H1 (cell line): ENCODE measurements around the gene RAB11FIP5. TPM values are rescaled to one million over a fixed set of nuclear protein-coding genes. Genes with fewer than 3 reads are reported as not detected.

Source experiments
- CTCF ChIA-PET: fragments of 300-600 bp; sonication (Branson Sonifier 250); formaldehyde crosslinking; loops from one replicate; lab custom pipeline; 2021; ENCODE audit not compliant: partially characterized antibody; lab: Charles Lee
- POLR2A ChIA-PET: fragments of 300-600 bp; sonication (Branson Sonifier 250); formaldehyde crosslinking; loops from one replicate; lab custom pipeline; 2021; ENCODE audit warnings: inconsistent platforms; ENCODE audit not compliant: partially characterized antibody; lab: Charles Lee
- DNase-seq, 2 experiments: peaks; one replicate each; pipeline versions ENCODE4 v3.0.0 to v3.0.0-alpha.2; 2010 to 2022; ENCODE audit warnings: low spot score in 2 of 2, low read depth in 1 of 2, mixed read lengths in 1 of 2
- FAIRE-seq: peaks from 2 replicates; lab custom pipeline; 2011; peaks lifted over from hg19 to GRCh38; lab: Jason Lieb, UNC
- H2AFZ ChIP-seq: 2 replicates; pipeline ENCODE4 v1.8.1; 2012; ENCODE audit warnings: low read length, inconsistent platforms
- H2AK5ac ChIP-seq: 2 replicates; pipeline ENCODE4 v1.6.1; 2013; ENCODE audit warnings: low read depth, low read length
- H2BK120ac ChIP-seq: replicated peaks from 2 replicates; pipeline ENCODE3; 2013; ENCODE audit warnings: low read depth, low read length, inconsistent platforms
- H2BK12ac ChIP-seq: 2 replicates; pipeline ENCODE4 v1.6.1; 2013; ENCODE audit warnings: low read depth, low read length
- H2BK15ac ChIP-seq: 2 replicates; pipeline ENCODE4 v1.6.1; 2013; ENCODE audit warnings: low read length
- H2BK20ac ChIP-seq: 2 replicates; pipeline ENCODE4 v1.6.1; 2013; ENCODE audit warnings: low read length
- H2BK5ac ChIP-seq: 2 replicates; pipeline ENCODE4 v1.6.1; 2013; ENCODE audit warnings: low read depth, low read length
- H3K14ac ChIP-seq: 2 replicates; pipeline ENCODE4 v1.6.1; 2013; ENCODE audit warnings: inconsistent platforms; ENCODE audit not compliant: insufficient read length
- H3K18ac ChIP-seq: 2 replicates; pipeline ENCODE4 v1.6.1; 2013; ENCODE audit warnings: low read length; ENCODE audit errors: extremely low read depth
- H3K23ac ChIP-seq: 2 replicates; pipeline ENCODE4 v1.6.1; 2013; ENCODE audit warnings: inconsistent platforms; ENCODE audit not compliant: insufficient read length
- H3K23me2 ChIP-seq: 2 replicates; pipeline ENCODE4 v1.6.1; 2013; ENCODE audit warnings: low read depth, low read length
- H3K27ac ChIP-seq: 2 replicates; pipeline ENCODE4 v1.6.1; 2011; ENCODE audit warnings: low read depth, low read length, inconsistent platforms
- H3K27me3 ChIP-seq, 4 experiments: replicated peaks in 1 of 4; 1 replicate in 1 of 4; 2 replicates in 3 of 4; pipeline versions ENCODE4 v1.6.1 to v1.8.1; 2011 to 2013; ENCODE audit warnings: low read length in 3 of 4, mild to moderate bottlenecking in 3 of 4, inconsistent platforms in 2 of 4, mixed read lengths in 2 of 4, moderate library complexity in 1 of 4; ENCODE audit not compliant: control insufficient read depth in 3 of 4, insufficient read depth in 3 of 4; ENCODE audit errors: extremely low read depth in 1 of 4
- H3K36me3 ChIP-seq, 4 experiments: 2 replicates each; pipeline versions ENCODE4 v1.6.1 to v1.8.1; 2011 to 2013; ENCODE audit warnings: mild to moderate bottlenecking in 4 of 4, low read length in 3 of 4, moderate library complexity in 2 of 4, control low read depth in 1 of 4, inconsistent platforms in 1 of 4; ENCODE audit not compliant: insufficient read depth in 4 of 4, control insufficient read depth in 2 of 4
- H3K4ac ChIP-seq: replicated peaks from 2 replicates; pipeline ENCODE3; 2013; ENCODE audit warnings: low read length, low read depth, mixed read lengths, inconsistent platforms; ENCODE audit not compliant: insufficient read length
- H3K4me1 ChIP-seq, 4 experiments: replicated peaks in 1 of 4; 1 replicate in 1 of 4; 2 replicates in 3 of 4; pipeline versions ENCODE4 v1.6.1 to v1.8.1; 2011 to 2013; ENCODE audit warnings: low read length in 3 of 4, inconsistent platforms in 2 of 4, mixed read lengths in 1 of 4; ENCODE audit not compliant: insufficient read depth in 4 of 4, control insufficient read depth in 3 of 4
- H3K4me2 ChIP-seq, 2 experiments: 2 replicates each; pipeline versions ENCODE4 v1.6.1 to v1.8.1; 2011 to 2013; ENCODE audit warnings: low read depth in 2 of 2, low read length in 2 of 2, control low read depth in 1 of 2, inconsistent platforms in 1 of 2, mild to moderate bottlenecking in 1 of 2; ENCODE audit not compliant: insufficient read depth in 1 of 2
- H3K4me3 ChIP-seq, 4 experiments: fragments of 200-600, 300-600 bp in 1 of 4; sonication (generic), shearing (Covaris generic), sonication (Bioruptor Twin) in 1 of 4; 2 replicates each; pipeline versions ENCODE4 v1.5.1 to v1.8.1; 2011 to 2016; ENCODE audit warnings: low read length in 4 of 4, low read depth in 3 of 4, control low read depth in 2 of 4, inconsistent platforms in 2 of 4, mild to moderate bottlenecking in 2 of 4, mixed read lengths in 1 of 4, moderate library complexity in 1 of 4; ENCODE audit not compliant: insufficient read depth in 2 of 4; ENCODE audit errors: extremely low read depth in 1 of 4
- H3K56ac ChIP-seq: replicated peaks from 2 replicates; pipeline ENCODE3; 2013; ENCODE audit warnings: low read depth, mild to moderate bottlenecking, mixed read lengths, low read length, inconsistent platforms; ENCODE audit not compliant: insufficient read length
- H3K79me1 ChIP-seq: 2 replicates; pipeline ENCODE4 v1.6.1; 2013; ENCODE audit warnings: low read depth, low read length, control low read depth
- H3K79me2 ChIP-seq, 2 experiments: 2 replicates each; pipeline versions ENCODE4 v1.6.1 to v1.8.1; 2012 to 2013; ENCODE audit warnings: low read length in 2 of 2, mild to moderate bottlenecking in 2 of 2, inconsistent platforms in 1 of 2; ENCODE audit not compliant: insufficient read depth in 2 of 2, control insufficient read depth in 1 of 2
- H3K9ac ChIP-seq, 4 experiments: replicated peaks in 1 of 4; 1 replicate in 1 of 4; 2 replicates in 3 of 4; pipeline versions ENCODE4 v1.6.1 to v1.8.1; 2011 to 2013; ENCODE audit warnings: low read depth in 3 of 4, low read length in 3 of 4, control low read depth in 2 of 4, mild to moderate bottlenecking in 2 of 4, moderate library complexity in 2 of 4, inconsistent platforms in 1 of 4; ENCODE audit errors: extremely low read depth in 1 of 4
- H3K9me3 ChIP-seq, 2 experiments: 2 replicates each; pipeline versions ENCODE4 v1.6.1 to v1.8.1; 2012 to 2013; ENCODE audit warnings: mild to moderate bottlenecking in 2 of 2, moderate library complexity in 2 of 2, control low read depth in 1 of 2, inconsistent platforms in 1 of 2, low read depth in 1 of 2, low read length in 1 of 2, mixed read lengths in 1 of 2; ENCODE audit not compliant: insufficient read depth in 2 of 2
- H4K20me1 ChIP-seq, 2 experiments: replicated peaks in 1 of 2; 2 replicates each; pipeline versions ENCODE3 to v1.8.1; 2011 to 2013; ENCODE audit warnings: inconsistent platforms in 2 of 2, low read length in 2 of 2, mild to moderate bottlenecking in 1 of 2; ENCODE audit not compliant: insufficient read depth in 2 of 2, control insufficient read depth in 1 of 2
- H4K5ac ChIP-seq: 2 replicates; pipeline ENCODE4 v1.6.1; 2013; ENCODE audit warnings: low read length, low read depth, mixed read lengths, inconsistent platforms; ENCODE audit not compliant: insufficient read length
- H4K8ac ChIP-seq: 2 replicates; pipeline ENCODE4 v1.8.0; 2013; ENCODE audit warnings: mild to moderate bottlenecking, moderate library complexity, low read length, inconsistent platforms; ENCODE audit not compliant: insufficient read depth; ENCODE audit errors: extremely low read depth
- H4K91ac ChIP-seq: replicated peaks from 2 replicates; pipeline ENCODE3; 2013; ENCODE audit warnings: low read length, mixed read lengths, inconsistent platforms; ENCODE audit not compliant: insufficient read length
- CBX8 ChIP-seq: fragments of 300-800, 300-1000 bp; sonication (generic); IDR thresholded peaks from 2 replicates; pipeline ENCODE4 v1.7.1; 2016; ENCODE audit warnings: low read depth, low read length, borderline replicate concordance
- CHD2 ChIP-seq: IDR thresholded peaks from 2 replicates; pipeline ENCODE4 v1.6.1; 2012; ENCODE audit warnings: low read length, improper control_type of control experiment
- EP300 ChIP-seq, 2 experiments: IDR thresholded peaks; 1 replicate in 1 of 2; 2 replicates in 1 of 2; pipeline ENCODE4 v1.6.1; 2011 to 2012; ENCODE audit warnings: low read depth in 2 of 2, low read length in 2 of 2, mild to moderate bottlenecking in 2 of 2, borderline replicate concordance in 1 of 2, inconsistent platforms in 1 of 2, moderate library complexity in 1 of 2
- GABPA ChIP-seq: IDR thresholded peaks from 2 replicates; pipeline ENCODE4 v1.6.1; 2011; ENCODE audit warnings: mild to moderate bottlenecking, low read length, moderate library complexity, borderline replicate concordance; ENCODE audit not compliant: insufficient read depth
- GTF2F1 ChIP-seq: IDR thresholded peaks from 2 replicates; pipeline ENCODE4 v1.6.1; 2012; ENCODE audit warnings: low read depth, low read length, improper control_type of control experiment, borderline replicate concordance
- KDM5A ChIP-seq: fragments of 200-600 bp; IDR thresholded peaks from 2 replicates; pipeline ENCODE4 v1.7.1; 2012; ENCODE audit warnings: mild to moderate bottlenecking, low read length, inconsistent platforms, mixed read lengths
- SIN3A ChIP-seq, 2 experiments: IDR thresholded peaks in 1 of 2; conservative IDR thresholded peaks in 1 of 2; 2 replicates each; pipeline ENCODE4 v1.6.1; 2011 to 2012; ENCODE audit warnings: low read length in 2 of 2, improper control_type of control experiment in 1 of 2, low read depth in 1 of 2, mild to moderate bottlenecking in 1 of 2
- SIRT6 ChIP-seq: IDR thresholded peaks from one replicate; pipeline ENCODE4 v1.7.1; 2012; ENCODE audit warnings: low read length, inconsistent platforms
- TCF12 ChIP-seq: IDR thresholded peaks from 2 replicates; pipeline ENCODE4 v1.6.1; 2011; ENCODE audit warnings: low read depth, mild to moderate bottlenecking, low read length
- WGBS, 2 experiments: shearing (Covaris generic) in 1 of 2; methylation state at CpG; one replicate each; pipeline versions ENCODE4 v1.1.6 to v1.1.7; 2013 to 2015; ENCODE audit warnings: low lambda C conversion rate in 2 of 2, mixed read lengths in 2 of 2, inconsistent platforms in 1 of 2, low coverage in 1 of 2, missing lambda C conversion rate in 1 of 2; ENCODE audit not compliant: insufficient replicate concordance in 2 of 2, insufficient coverage in 1 of 2, insufficient read length in 1 of 2; ENCODE audit errors: extremely low coverage in 1 of 2, missing lambda C conversion rate in 1 of 2; 5-methylcytosine and 5-hydroxymethylcytosine counted together
- polyA plus RNA-seq, 7 experiments: library from polyadenylated mRNA; depleted of rRNA in 3 of 7; stranded (reverse) in 5 of 7; unstranded in 2 of 7; fragments of >200 nt in 5 of 7; fragments of 200-250 nt in 2 of 7; gene quantifications; 1 replicate in 5 of 7; 2 replicates in 1 of 7; 4 replicates in 1 of 7; pipeline versions ENCODE4 v1.2.1 to v1.2.3, GENCODE V29; 2011 to 2013; ENCODE audit warnings: missing spikeins in 2 of 7, mixed read lengths in 2 of 7
- total RNA-seq: library from RNA; stranded (reverse); fragmentation: NEBNext Ultra II Directional; extraction: Animal tissue kit (Norgen Biotek cat#: 25700); gene quantifications from 2 replicates; pipeline ENCODE4 v1.2.1, GENCODE V29; 2021

The RAB11FIP5 gene
- total and polyA plus RNA-seq, 2 of the 8 experiments (the other 6 are each of a cell fraction or from before 2014, with no cell fraction given) = 6.3 to 17.0 TPM

DNA sequence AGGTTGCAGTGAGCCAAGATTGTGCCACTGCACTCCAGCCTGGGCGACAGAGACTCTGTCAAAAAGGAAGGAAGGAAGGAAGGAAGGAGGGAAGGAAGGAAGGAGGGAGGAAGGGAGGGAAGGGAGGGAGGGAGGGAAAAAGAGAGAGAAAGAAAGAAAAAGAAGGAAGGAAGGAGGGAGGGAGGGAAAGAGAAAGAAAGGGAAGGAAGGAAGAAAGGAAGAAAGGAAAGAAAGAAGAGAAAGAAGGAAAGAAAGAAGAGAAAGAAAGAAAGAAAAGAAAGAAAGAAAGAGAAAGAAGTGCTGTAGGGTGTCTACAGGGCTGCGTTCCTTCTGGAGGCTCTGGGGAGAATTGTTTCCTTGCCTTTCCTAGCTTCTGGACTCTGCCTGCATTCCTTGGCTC, 22.5 kb upstream of the RAB11FIP5 start:
- no peak overlapping the region for H4K8ac ChIP-seq
- H2BK20ac ChIP-seq = no peak overlapping the region
- H2BK120ac ChIP-seq = no peak overlapping the region
- no peaks in the 10 kb centered on the region for H3K79me2 ChIP-seq
- WGBS, 2 experiments = 94% methylated on average over 2 of the region's 2 CpGs; no CpG with 5 or more reads in 1 of the 2 experiments
- H3K4ac ChIP-seq = no peak overlapping the region
- no peaks in the 10 kb centered on the region for H3K23me2 ChIP-seq
- H3K23ac ChIP-seq = no peak overlapping the region
- no peak overlapping the region for H2BK5ac ChIP-seq
- H2AFZ ChIP-seq = no peak overlapping the region
- CTCF ChIA-PET = interaction anchor here (1.2 to 2.1 kb wide), 3 partner anchors 37 to 50 kb away, joined by 3 to 6 read pairs (median 3); no protein-coding TSS in a partner anchor
- H3K4me2 ChIP-seq = no peak overlapping the region
- no peak overlapping the region for H3K14ac ChIP-seq
- H3K56ac ChIP-seq = no peak overlapping the region
- no peak for FAIRE-seq
- no peak overlapping the region for H2BK12ac ChIP-seq
- no peak for DNase-seq
- H3K27ac ChIP-seq = no peak overlapping the region
- POLR2A ChIA-PET = no interaction called here
- H2AK5ac ChIP-seq = no peak overlapping the region
- H3K4me3 ChIP-seq = no peak overlapping the region
- no peaks in the 10 kb centered on the region for H3K36me3 ChIP-seq
- no peaks in the 10 kb centered on the region for H3K9me3 ChIP-seq
- no peak overlapping the region for H3K18ac ChIP-seq
- no peak overlapping the region for H3K9ac ChIP-seq
- no peak overlapping the region for H4K91ac ChIP-seq
- H4K20me1 ChIP-seq = no peaks in the 10 kb centered on the region
- H3K79me1 ChIP-seq = no peaks in the 10 kb centered on the region
- no peak overlapping the region for H4K5ac ChIP-seq
- H3K4me1 ChIP-seq = peaks cover 0 to 2% (median under 1%) of the 10 kb centered on the region in 4 experiments; a peak in 3 of 7 replicates
- no peaks in the 10 kb centered on the region for H3K27me3 ChIP-seq
- no peak overlapping the region for H2BK15ac ChIP-seq
- TF ChIP-seq SIRT6 (no peak), TCF12 (no peak), GTF2F1 (no peak), CBX8 (no peak), SIN3A (conservative IDR thresholded peaks at IDR 0.05 in 1 of 2, IDR thresholded peaks at IDR 0.05 in 1 of 2; ENCODE audit: low read depth in 1 of 2, low read length in 2 of 2) (no peak), EP300 (IDR thresholded peaks at IDR 0.05; ENCODE audit: borderline replicate concordance in 1 of 2, low read depth in 2 of 2, low read length in 2 of 2) (no peak), GABPA (no peak), KDM5A (no peak), CHD2 (no peak)
